ENCODE results near the gene SAPCD2. TPM values are rescaled to one million over a fixed set of nuclear protein-coding genes. Genes with fewer than 3 reads are reported as not detected.

Gene SAPCD2
- total RNA-seq, 2 donors from 2014 or later, result 10.3 to 16.8 TPM

DNA sequence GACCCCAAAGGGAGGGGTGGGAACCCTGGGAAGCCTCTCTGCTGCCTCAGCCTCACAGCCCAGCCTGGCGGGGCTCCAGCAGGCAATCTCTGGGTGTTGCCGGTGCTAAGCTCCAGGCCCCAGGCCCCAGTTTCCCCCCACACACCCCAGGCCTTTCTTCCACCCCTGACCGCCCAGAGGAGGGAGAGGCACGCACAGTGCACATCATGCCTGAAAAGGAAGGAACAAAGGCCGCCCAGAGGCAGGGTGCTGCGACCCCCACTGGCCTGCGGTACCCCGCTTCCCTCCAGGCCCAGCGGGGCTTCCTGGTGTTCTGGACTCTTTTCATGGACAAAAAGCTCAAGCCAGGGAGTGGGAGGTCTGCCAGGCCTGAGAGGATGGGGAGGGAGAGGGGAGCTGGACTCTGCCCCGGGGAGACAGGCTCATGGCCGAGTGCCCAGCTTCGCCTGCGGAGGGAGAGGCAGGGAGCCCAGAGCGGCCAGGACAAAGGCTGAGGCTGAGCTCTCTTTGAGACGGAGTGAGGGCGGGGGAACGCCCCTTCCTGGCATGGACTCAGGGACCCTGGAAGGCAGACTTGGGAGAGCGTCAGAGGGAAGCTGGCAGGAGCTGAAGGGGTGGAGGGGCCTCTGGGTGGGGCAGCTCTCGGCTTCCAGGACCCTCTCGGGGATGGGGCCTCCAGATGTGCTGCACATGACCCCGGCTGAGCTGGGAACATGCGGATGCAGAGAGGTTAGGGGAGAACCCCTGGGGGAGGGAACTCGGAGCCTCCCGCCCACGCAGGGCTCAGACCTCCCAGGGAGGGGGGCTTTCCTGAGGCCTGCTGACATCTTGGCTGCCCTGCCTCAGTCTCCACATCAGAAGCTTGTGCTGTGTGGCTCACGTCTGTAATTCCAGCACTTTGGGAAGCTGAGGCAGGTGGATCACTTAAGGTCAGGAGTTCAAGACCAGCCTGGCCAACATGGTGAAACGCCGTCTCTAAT, 14.7 kb downstream of the SAPCD2 start:
- peak; percentile 76 for ATAC-seq

DNA sequence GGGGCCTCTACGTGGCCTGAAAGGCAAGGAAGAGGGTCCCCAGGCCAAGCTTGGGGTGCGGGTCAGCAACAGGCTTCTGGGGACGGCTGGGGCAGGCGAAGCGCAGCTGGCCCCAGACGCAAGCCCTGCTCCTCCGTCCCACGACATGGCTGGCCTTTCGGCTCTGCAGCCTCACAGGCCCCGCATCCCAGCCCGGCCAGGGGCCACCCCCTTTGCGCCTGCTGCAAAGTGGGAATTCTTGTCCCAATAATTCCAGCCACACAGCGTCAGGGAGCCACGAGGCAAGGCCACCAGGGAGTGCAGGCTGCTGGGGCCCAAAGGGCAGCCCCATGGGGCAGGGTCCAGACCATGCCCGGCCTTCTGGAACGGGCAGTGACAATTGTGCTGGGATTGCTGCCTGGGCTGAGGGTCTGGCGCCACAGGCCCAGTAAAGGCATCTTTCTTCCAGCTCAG, 15.4 kb downstream of the SAPCD2 start:
- intact Hi-C loops (cut with DNase I, micrococcal nuclease), result no loop called here
- peak; percentile 21 for ATAC-seq
- DNase-seq, result no peak

More for the DNA sequence above, 14.7 kb downstream of the SAPCD2 start:
- intact Hi-C loops (cut with DNase I, micrococcal nuclease), result no loop called here
- peak; percentile 94 to 96 for DNase-seq

DNA sequence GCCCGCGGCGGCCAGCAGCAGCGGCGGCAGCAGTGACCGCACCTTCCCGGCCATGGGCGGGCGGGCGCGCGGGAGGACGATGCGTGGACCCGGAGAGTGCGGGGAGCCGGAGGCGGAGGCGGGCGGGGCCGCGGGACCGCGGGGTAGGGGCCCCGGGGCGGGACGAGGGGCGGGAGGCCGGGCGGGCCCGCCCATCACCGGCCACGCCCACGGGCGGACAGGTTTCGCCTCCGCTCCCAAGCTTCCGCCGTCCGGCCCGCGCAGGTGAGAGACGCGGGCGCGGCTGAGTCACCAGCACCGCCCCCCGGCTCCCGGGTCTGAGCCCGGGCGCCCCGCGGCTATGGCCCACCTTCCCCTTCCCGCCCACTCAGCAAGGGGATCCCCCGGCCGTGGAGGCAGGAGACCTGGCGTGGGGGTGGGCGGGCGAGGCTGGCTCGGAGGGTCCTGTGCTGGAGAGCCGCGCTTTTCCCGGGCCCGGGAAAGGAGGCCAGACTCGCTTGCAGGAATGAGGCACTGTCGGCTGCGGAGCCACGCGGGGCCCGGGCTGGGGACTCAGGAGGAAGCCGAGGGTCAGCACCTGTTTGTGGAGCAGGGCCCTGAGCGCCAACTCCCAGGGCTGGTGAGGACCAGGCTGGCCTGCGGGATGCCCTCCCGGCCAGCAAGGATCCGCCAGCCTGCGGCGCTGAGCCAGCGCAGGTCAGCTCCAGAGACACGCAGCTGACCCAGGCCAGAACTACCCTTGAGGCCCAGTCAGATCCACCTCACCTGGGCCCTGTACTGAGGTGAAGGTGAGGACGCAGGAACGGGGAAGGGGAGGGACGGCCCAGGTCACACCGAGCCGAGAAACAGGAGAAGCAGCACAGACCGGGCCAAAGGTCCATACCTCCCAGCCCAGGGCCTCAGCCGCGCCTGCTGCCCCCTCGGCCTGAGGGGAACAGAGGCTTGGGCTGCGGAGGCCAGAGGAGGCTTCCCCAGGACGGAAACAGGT, 16.1 kb downstream of the SAPCD2 start, which contains the start of gene ENTPD2:
ENTPD2 (minus strand) TSS at position 118 of the 988 bp plus-strand sequence; CDS start at position 54, 64 bp downstream.
- ATAC-seq (peak; percentile 65), DNase-seq (peak; percentile 77 to 87)
- intact Hi-C loops (cut with DNase I, micrococcal nuclease), result no loop called here

DNA sequence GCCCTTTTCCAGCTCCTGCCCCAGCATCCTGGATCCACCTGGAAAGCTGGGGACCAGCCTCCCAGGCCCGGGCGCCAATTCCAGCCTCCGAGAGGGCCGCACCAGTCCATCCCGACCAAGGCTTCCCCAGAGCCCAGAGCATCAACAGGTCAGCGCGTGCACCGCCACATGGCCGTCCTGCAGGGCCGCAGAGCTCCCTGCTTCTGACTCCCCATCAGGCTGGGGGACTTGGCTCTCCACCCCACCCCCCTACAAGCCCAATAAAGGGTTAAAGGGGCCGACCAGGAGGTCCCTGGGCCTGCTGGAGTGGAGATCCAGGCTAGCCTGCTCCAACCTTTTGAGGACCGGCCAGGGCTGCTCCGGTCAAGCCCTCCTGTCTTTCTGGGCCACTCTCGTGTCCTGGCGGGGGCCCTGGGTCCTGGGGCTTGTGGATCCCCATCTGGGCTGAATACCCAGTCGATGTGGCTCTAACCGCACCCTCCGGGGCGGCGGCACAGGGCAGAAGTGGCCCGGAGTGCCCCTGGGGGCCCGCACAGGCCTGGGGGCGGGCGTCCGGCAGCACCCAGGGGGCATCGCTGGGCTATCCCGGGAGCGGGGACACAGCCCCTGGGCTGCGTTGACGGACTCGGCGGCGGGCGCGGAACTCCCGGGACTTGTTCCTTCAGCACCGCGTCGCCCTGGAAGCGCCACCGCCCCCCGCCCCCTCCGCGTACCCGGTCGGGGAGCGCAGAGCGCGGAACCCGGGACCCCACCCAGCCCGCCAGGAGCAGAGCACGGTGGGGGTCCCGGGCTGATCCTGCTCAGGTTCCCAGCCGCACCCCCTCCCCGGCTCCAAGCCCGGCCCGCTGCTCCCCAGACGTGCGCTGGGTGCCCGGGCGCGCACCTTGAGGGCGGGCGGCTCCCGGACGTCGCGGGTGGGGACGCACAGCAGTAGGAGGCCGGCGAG, 17.1 kb downstream of the SAPCD2 start:
- no peak for DNase-seq
- intact Hi-C loops (cut with DNase I, micrococcal nuclease), result no loop called here
- ATAC-seq, result peak; percentile 35

DNA sequence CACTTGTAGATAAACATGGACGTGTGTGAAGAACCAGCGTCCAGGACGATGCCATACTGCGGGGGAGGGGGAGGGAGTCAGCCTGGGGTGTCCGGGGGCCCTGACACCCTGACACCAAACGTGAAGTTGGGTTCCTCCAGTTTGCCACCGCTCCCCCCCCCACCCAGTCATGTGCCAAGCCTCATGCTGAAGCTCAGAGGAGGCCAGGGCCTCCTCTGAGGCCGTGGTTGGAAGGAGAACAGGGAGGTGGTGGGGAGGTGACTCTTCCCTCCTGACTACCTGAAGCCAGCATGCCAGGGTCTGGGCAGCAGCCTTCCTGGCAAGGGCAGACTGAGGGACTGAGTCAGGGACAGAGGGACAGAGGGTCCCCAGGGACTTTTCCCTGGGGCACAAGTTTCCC, 18.1 kb downstream of the SAPCD2 start:
- DNase-seq (no peak), ATAC-seq (no peak)
- intact Hi-C loops (cut with DNase I, micrococcal nuclease), result no loop called here

DNA sequence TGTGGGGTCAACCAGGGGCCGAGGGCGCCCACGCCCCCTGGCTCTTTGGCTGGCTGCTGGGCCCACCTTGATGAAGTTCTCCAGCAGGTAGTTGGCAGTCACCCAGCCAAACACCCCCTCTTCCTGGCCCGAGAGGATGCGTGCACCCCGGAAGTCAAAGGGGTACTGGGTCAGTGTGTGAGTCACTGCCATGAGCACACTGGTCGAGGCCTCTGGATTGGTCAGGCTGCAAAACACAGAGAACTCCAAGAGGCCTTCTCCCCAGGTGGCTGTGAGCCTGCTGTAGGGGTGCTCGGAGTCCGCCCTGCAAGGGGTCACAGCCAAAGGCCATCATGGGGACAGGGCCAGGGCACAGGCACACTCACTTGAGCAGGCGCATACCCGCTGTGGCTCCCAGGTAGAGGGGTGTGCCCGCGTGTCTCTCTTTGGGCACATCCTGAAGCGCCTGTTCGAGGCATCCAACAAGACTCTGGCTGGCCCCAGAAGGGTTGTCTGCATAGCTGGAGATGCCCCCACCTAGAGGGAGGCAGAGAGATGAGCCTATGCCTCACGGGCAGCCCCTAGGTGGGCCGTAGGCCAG, 19.1 kb downstream of the SAPCD2 start:
- ATAC-seq (no peak), DNase-seq (no peak)
- intact Hi-C loops (cut with DNase I, micrococcal nuclease), result no loop called here

DNA sequence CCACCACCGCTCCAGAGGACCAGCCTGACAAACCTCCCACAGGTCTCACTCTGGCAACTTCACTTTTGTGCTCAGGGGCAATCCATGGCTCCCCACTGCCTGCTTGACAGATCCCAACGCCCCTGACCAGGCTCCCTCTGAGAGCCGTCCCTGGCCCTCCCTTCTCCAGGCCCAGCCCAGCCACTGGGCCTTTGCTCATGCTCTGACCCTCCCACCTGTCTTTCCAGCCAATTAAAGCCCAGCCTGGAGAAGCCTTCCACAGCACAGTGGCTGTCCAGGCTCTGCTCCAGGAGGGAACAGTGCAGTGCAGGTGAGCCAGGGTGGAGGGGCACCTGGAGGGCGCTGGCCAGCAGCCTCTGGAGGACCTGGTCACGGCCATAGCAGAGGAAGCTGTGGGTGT, 19.8 kb downstream of the SAPCD2 start:
- DNase-seq (no peak), ATAC-seq (no peak)
- intact Hi-C loops (cut with DNase I, micrococcal nuclease), result no loop called here

DNA sequence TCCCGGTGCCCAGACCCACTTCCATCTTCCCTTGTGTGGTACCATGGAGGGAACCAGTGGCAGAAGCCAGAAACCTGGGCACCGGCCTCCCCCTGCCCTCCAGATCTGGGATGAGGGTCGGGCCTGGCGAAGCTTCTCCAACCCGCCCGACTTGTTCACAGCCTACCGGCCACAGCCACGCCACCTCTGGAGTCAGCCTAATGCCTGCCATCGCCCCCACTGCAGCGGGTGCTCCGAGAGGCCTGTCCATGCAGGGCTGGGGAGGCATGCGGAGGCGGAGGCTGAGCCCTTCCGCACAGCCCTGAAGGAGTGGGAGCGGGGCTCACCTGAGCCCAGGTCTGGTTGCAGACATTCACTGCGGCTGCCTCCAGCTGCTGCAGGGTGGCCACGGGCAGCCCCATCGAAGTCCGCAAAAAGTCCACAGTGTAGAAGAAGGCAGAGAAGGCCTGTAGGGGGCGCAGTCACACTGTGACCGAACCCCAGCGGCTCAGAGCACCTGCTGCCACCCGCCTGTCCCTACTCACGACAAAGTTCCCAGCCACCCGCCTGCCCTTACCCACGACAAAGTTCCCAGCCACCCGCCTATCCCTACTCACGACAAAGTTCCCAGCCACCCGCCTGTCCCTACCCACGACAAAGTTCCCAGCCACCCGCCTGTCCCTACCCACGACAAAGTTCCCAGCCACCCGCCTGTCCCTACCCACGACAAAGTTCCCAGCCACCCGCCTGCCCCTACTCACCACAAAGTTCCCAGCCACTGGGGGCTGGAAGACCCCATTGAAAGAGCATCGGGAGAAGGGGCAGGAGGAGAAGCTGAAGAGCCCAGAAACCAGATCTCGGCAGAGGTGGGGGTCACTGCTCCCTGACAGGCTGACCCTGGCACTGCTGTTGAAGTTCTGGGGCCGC, 20.6 kb downstream of the SAPCD2 start:
- intact Hi-C loops (cut with DNase I, micrococcal nuclease), result no loop called here
- ATAC-seq (peak; percentile 9), DNase-seq (peak in 1 of 2 donors; percentile 87)

DNA sequence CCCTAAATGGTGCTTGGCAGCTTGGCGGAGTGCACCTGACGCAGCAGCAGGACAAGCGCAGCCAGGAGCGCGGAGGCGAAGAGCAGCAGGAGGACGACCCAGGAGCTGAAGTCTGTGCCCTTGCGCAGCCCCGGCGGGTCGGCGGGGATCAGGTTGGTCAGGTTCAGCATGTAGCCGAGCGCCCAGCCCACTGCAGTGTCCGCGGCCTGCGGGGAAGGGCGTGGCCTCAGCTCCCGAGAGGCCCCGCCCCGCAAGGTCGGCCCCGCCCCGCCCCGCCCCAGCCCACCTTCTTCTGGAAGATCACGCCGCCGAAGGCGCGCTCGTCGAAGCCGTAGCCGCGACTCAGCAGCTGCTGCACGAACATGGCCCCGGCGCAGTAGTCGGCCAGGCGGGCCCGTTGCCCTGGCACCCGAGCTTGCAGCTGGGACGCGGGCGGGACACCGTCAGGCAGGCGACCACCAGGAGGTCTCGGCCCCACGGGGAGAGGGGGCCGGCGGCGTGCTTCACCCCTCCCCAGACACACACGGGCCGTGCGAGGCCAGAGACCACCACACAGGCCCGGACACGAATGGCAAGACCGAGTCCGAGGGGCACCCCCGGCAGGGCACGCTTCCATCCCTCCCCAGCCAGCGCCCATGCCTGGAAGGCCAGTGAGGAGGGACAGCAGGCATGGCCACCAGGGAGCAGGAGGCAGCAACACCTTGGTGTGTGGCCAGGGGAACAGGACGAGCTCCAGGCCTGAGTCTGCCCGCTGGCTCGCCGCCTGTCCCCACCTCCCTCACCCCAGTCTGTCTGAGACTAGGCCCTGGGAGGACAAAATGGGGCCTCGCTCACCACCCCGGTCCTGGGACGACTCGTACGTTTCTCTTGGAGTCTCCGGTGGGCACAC, 21.5 kb downstream of the SAPCD2 start:
- ATAC-seq, result no peak
- intact Hi-C loops (cut with DNase I, micrococcal nuclease), result no loop called here
- DNase-seq, result no peak

DNA sequence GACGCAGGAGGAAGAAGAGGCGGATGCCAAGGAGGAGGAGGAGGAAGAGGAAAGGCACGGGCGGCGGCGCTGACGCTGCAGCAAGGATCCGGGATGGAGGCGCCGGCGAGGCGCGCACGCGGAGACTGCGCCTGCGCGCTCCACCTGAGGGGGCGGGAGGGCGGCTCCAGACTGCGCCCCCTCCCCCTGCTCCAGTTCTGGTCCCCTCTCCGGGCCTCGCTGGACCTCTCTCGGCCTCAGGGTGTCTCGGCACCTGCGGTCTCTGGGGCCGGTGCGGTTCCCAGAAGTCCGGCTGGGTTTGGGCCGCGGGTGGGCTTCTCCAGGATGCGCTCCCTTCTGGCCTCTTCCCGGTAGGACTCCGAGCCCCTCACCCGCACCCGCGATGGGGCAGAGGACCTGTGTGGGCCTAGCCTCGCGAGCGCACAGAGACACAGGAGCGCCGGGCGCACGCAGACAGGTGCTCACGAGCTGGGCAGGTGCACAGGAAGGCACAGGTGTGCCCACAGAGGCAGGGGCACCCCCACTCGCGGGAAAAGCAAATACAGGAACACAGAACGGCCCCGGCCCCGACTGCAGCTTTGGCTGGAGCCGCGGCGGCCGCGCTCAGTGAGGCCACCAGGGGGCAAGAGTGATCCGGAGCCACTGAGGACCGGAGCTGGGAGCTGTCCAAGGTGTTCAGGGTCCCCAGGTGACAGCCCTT, 24.1 kb downstream of the SAPCD2 start, which contains the start of gene NPDC1:
NPDC1 (minus strand) TSS at position 90 of the 700 bp plus-strand sequence. CDS start 188 bp downstream, outside the sequence.
- intact Hi-C loops (cut with DNase I, micrococcal nuclease), result no loop called here
- DNase-seq (peak; percentile 75 to 91), ATAC-seq (peak; percentile 67)

DNA sequence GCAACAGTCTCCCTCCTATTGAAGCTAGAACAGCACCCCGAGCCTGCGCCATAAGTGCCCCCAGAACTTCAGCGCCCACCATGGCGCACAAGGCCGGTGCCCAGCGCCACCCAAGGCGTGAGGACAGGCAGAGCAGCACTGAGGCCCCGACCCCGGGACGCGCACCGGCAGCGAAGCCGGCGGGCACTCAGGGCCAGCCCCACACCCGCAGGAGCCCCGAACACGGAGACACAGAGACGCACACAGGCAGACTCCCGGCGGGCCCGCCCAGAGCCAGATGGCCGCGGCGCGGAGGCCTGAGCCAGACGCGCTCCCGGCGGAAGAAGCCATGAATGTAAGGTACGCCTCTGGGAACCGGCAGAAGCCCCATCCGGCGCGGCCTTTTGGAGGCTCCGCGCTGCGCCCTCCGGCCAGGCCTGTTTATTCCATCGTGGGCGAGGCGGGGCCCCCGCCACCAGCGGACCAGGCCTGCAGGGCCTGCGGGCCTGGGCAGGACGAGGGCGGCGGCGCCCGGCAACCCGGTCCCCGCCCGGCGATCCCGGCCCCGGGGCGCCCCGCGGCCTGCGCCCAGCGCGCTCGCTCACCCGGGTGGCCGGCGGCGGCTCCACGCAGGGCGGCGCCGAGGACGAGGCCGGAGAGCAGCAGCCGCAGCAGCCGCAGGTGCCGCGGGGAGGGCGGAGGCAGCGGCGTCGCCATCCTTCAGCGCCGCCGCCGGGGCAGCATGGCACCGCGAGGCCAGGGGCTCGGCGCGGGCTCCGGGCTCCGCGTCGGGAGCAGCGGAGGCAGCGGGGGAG, 24.9 kb downstream of the SAPCD2 start:
- ATAC-seq (peak; percentile 37), DNase-seq (peak in 1 of 2 donors; percentile 52)
- intact Hi-C loops (cut with DNase I, micrococcal nuclease), result no loop called here

DNA sequence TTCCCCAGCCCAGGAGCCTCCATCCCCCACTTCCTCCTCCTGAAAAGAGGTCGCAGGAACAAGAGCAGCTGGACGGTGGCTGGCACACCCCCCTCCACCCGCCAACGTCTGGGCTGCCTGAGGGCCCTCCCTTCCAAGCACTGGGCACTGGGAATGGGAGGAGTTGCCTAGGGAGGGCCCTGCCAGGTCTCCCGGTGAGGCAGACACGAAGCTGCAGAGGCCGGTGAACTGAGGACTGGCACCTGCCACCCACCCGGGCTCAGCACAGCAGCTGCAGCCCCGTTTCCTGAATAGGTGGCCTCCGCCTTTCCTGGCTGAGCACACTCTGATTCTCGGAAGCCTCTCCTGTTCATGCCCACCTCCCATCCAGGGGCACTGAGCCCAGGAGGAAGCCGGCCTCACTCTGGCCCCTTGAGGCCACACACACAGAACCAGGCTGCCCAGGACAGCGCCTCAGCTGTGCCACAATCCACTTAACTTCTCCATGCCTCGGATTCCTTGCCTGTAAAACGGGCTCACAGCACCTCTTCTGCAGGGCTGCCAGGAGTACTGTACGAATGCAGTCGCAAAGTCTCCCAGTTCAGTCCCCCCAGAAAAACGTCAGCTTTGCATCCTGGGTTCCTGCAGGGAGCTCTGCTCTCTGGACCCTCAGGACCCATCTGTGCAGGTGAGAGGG, 25.7 kb downstream of the SAPCD2 start:
- intact Hi-C loops (cut with DNase I, micrococcal nuclease), result no loop called here
- DNase-seq (peak; percentile 74 to 75), ATAC-seq (peak; percentile 76)

DNA sequence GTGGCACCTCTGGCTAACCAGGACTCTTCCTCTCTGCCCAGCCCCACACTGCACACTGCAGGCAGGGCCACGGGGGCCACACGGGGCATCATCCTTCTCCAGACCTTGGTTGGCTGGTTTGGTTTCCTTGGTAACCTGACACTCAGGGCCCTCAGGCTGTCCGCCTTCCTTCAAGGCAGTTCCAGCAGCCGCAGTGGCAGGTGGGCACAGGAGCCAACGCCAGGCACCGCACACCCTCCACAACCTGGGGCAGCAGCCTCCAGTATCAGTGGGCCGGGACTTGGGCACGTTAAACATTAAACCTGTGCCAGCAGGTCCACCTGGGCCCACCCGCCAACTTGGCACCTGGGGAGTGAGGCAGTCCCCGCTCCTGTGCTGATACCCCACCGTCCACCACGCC, 26.3 kb downstream of the SAPCD2 start:
- ATAC-seq (peak; percentile 2), DNase-seq (no peak)
- intact Hi-C loops (cut with DNase I, micrococcal nuclease), result no loop called here

Measured in left colon (tissue), 2 donors.